Fibroblast of lung (primary cell): ENCODE results near the gene OST4. TPM values are rescaled to one million over a fixed set of nuclear protein-coding genes. Genes with fewer than 3 reads are reported as not detected.

Experiments used
- DNase-seq, 2 donors: peaks; one replicate each; pipeline versions ENCODE4 v3.0.0 to v3.0.0-alpha.2; 2010; ENCODE audit warnings: low read depth in 2 of 2
- H2AFZ ChIP-seq: 2 replicates; pipeline ENCODE4 v1.5.1; 2012; ENCODE audit warnings: low read length, control low read depth, inconsistent platforms
- H3K27ac ChIP-seq: 2 replicates; pipeline ENCODE4 v1.5.1; 2011; ENCODE audit warnings: low read length, control low read depth; ENCODE audit not compliant: insufficient read depth
- H3K27me3 ChIP-seq: 2 replicates; pipeline ENCODE4 v1.5.1; 2011; ENCODE audit warnings: mild to moderate bottlenecking, low read length; ENCODE audit not compliant: control insufficient read depth, insufficient read depth
- H3K36me3 ChIP-seq: 2 replicates; pipeline ENCODE4 v1.5.1; 2011; ENCODE audit warnings: low read length; ENCODE audit not compliant: control insufficient read depth, insufficient read depth
- H3K4me1 ChIP-seq: 2 replicates; pipeline ENCODE4 v1.5.1; 2011; ENCODE audit warnings: low read length; ENCODE audit not compliant: control insufficient read depth, insufficient read depth; ENCODE audit errors: extremely low read depth
- H3K4me2 ChIP-seq: 2 replicates; pipeline ENCODE4 v1.5.1; 2011; ENCODE audit warnings: low read length, control low read depth; ENCODE audit not compliant: insufficient read depth; ENCODE audit errors: extremely low read depth
- H3K4me3 ChIP-seq, 4 experiments: fragments of 200-600 bp in 1 of 4; sonication (generic) in 1 of 4; replicated peaks in 1 of 4; 2 replicates each; pipeline ENCODE4 v1.5.1; 2011 to 2016; ENCODE audit warnings: low read length in 4 of 4, low read depth in 3 of 4, mild to moderate bottlenecking in 3 of 4, control low read depth in 2 of 4, inconsistent platforms in 1 of 4, mixed read lengths in 1 of 4; ENCODE audit not compliant: insufficient read depth in 1 of 4; ENCODE audit errors: control extremely low read depth in 1 of 4
- H3K79me2 ChIP-seq: 2 replicates; pipeline ENCODE4 v1.5.1; 2012; ENCODE audit warnings: mild to moderate bottlenecking, low read length, inconsistent platforms; ENCODE audit not compliant: control insufficient read depth, insufficient read depth
- H3K9ac ChIP-seq: 2 replicates; pipeline ENCODE4 v1.5.1; 2011; ENCODE audit warnings: mild to moderate bottlenecking, low read length, control low read depth; ENCODE audit not compliant: insufficient read depth
- H3K9me3 ChIP-seq: 2 replicates; pipeline ENCODE4 v1.5.1; 2012; ENCODE audit warnings: low read depth, low read length; ENCODE audit not compliant: control insufficient read depth, insufficient read depth
- H4K20me1 ChIP-seq: 2 replicates; pipeline ENCODE4 v1.5.1; 2011; ENCODE audit warnings: low read length; ENCODE audit not compliant: control insufficient read depth, insufficient read depth; ENCODE audit errors: extremely low read depth
- CTCF ChIP-seq, 2 donors: IDR thresholded peaks in 1 of 2; conservative IDR thresholded peaks in 1 of 2; 1 replicate in 1 of 2; 2 replicates in 1 of 2; pipeline ENCODE4 v1.5.1; 2011 to 2012; ENCODE audit warnings: low read length in 2 of 2, control low read depth in 1 of 2, inconsistent platforms in 1 of 2, low read depth in 1 of 2, mild to moderate bottlenecking in 1 of 2
- EZH2 ChIP-seq: IDR thresholded peaks from 2 replicates; pipeline ENCODE4 v1.5.1; 2012; ENCODE audit warnings: low read length, control low read depth, mild to moderate bottlenecking; ENCODE audit errors: missing control alignments
- polyA plus RNA-seq, 2 donors: library from polyadenylated mRNA; depleted of rRNA in 1 of 2; stranded (reverse) in 1 of 2; unstranded in 1 of 2; fragments of >200 nt; gene quantifications; 2 replicates each; pipeline ENCODE4 v1.2.1, GENCODE V29; 2011 to 2012; ENCODE audit warnings: missing spikeins in 1 of 2
- total RNA-seq: library from RNA; depleted of rRNA; stranded (reverse); fragments of >200 nt; gene quantifications from 2 replicates; pipeline ENCODE4 v1.2.1, GENCODE V29; 2014

Gene OST4
- total and polyA plus RNA-seq, 2 donors (not counting 1 experiment from before 2014, with no cell fraction given) = 479 to 1,054 TPM

DNA sequence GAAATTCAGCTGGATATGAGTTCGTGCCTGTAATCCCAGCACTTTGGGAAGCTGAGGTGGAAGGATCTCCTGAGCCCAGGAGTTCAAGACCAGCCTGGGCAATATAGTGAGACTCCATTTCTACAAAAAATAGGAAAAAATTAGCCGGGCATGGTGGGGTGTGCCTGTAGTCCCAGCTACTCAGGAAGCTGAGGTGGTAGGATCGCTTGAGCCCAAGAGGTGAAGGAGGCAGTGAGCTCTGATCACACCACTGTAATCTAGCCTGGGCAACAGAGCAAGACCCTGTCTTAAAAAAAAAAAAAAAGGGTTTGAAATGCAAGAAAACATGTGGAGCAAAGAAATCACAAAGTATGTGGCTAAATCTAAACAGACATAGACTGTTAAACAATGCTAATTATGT, 37.6 kb upstream of the OST4 start:
- H3K27ac ChIP-seq = no peak overlapping the region
- H3K36me3 ChIP-seq = no peaks in the 10 kb centered on the region
- no peaks in the 10 kb centered on the region for H3K9me3 ChIP-seq
- no peaks in the 10 kb centered on the region for H3K4me1 ChIP-seq
- H2AFZ ChIP-seq = no peak overlapping the region
- no peak overlapping the region for H3K9ac ChIP-seq
- H3K4me3 ChIP-seq = no peak overlapping the region
- no peaks in the 10 kb centered on the region for H4K20me1 ChIP-seq
- no peak overlapping the region for H3K4me2 ChIP-seq
- H3K27me3 ChIP-seq = peaks cover 4% of the 10 kb centered on the region
- DNase-seq = no peak
- no peak for TF ChIP-seq CTCF (conservative IDR thresholded peaks at IDR 0.05 in 1 of 2, IDR thresholded peaks at IDR 0.05 in 1 of 2; ENCODE audit: low read depth in 1 of 2, low read length in 2 of 2)
- no peak for TF ChIP-seq EZH2
- H3K79me2 ChIP-seq = no peaks in the 10 kb centered on the region

- H3K9ac ChIP-seq = no peak overlapping the region
- H3K36me3 ChIP-seq = no peaks in the 10 kb centered on the region
- no peak overlapping the region for H2AFZ ChIP-seq
- H3K27ac ChIP-seq = no peak overlapping the region
- H4K20me1 ChIP-seq = no peaks in the 10 kb centered on the region
- H3K4me3 ChIP-seq = no peak overlapping the region
- TF ChIP-seq CTCF (conservative IDR thresholded peaks at IDR 0.05 in 1 of 2, IDR thresholded peaks at IDR 0.05 in 1 of 2; ENCODE audit: low read depth in 1 of 2, low read length in 2 of 2) (no peak), EZH2 (no peak)
- H3K27me3 ChIP-seq = peaks cover 4% of the 10 kb centered on the region
- H3K4me1 ChIP-seq = no peaks in the 10 kb centered on the region
- H3K79me2 ChIP-seq = no peaks in the 10 kb centered on the region
- no peak overlapping the region for H3K4me2 ChIP-seq
- no peak for DNase-seq
- H3K9me3 ChIP-seq = no peaks in the 10 kb centered on the region
Measured at GRCh38 chr2:27108221-27108620, 36.8 kb upstream of the OST4 start.

- H3K27me3 ChIP-seq = peaks cover 4% of the 10 kb centered on the region
- H3K4me2 ChIP-seq = no peak overlapping the region
- H3K79me2 ChIP-seq = no peaks in the 10 kb centered on the region
- no peak overlapping the region for H3K9ac ChIP-seq
- no peak overlapping the region for H3K4me3 ChIP-seq
- no peaks in the 10 kb centered on the region for H3K36me3 ChIP-seq
- H3K27ac ChIP-seq = no peak overlapping the region
- no peaks in the 10 kb centered on the region for H4K20me1 ChIP-seq
- H2AFZ ChIP-seq = no peak overlapping the region
- no peaks in the 10 kb centered on the region for H3K9me3 ChIP-seq
- DNase-seq = no peak
- no peaks in the 10 kb centered on the region for H3K4me1 ChIP-seq
- TF ChIP-seq CTCF (conservative IDR thresholded peaks at IDR 0.05 in 1 of 2, IDR thresholded peaks at IDR 0.05 in 1 of 2; ENCODE audit: low read depth in 1 of 2, low read length in 2 of 2) (no peak), EZH2 (no peak)
Measured at GRCh38 chr2:27105981-27106380, 34.5 kb upstream of the OST4 start.
